Measurements from ENCODE around the gene FBXW7. TPM values are rescaled to one million over a fixed set of nuclear protein-coding genes. Genes with fewer than 3 reads are reported as not detected.

FBXW7 gene
- total and polyA plus RNA-seq, 2 of the 13 experiments (the other 11 are each of a cell fraction or from before 2014, with no cell fraction given), result 5.0 to 40.9 TPM

DNA sequence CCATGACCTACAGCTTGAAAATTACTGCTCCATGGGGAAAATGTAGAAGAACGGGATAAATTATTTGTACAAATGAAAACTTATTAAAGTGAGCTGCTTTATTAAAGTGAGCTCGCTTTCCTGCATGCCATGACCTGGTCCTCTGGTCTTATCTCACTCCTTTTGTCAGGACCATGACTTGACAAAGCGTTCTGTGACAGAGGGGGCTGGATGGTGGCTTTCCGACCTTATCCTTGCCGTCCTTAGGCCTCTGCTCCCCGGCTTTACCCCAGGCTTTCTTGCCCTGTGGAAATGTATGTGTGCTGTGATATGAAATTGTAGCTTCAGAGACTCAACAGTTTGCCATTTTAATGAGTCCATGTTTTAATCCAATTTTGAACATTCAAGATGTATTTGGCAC lies 44.0 kb upstream of the FBXW7 start:
- no peak overlapping the region for H3K27ac ChIP-seq (ENCODE audit: extremely low read length, insufficient read depth, low read length)
- H3K36me3 ChIP-seq (replicated peaks in 1 of 2; ENCODE audit: control insufficient read depth in 1 of 2, insufficient read depth in 2 of 2, low read length in 2 of 2), result no peaks in the 10 kb centered on the region
- in situ Hi-C loops (cut with HindIII; ENCODE audit: extremely low pct_ligation_motif_present, low pct_unique_long_range_greater_than_20kb), result no loop called here
- H3K27me3 ChIP-seq (ENCODE audit: control insufficient read depth in 1 of 2, insufficient read depth in 2 of 2, low read length in 2 of 2), result peaks cover 4 to 6% of the 10 kb centered on the region in 2 experiments; a peak in 2 of 5 replicates
- peak overlapping the region; percentile 66; the same call in 1 of the 2 replicates for H3K4me2 ChIP-seq (ENCODE audit: low read depth, low read length)
- no peaks in the 10 kb centered on the region for H3K9me3 ChIP-seq (ENCODE audit: low read length)
- H3K4me3 ChIP-seq (replicated peaks in 1 of 3; ENCODE audit: insufficient read depth in 1 of 3, low read depth in 2 of 3, low read length in 3 of 3), result no peak overlapping the region
- POLR2A ChIA-PET, result no interaction called here
- FAIRE-seq (no peak), DNase-seq (ENCODE audit: low spot score) (no peak), ATAC-seq (no peak)
- intact Hi-C loops (cut with micrococcal nuclease; ENCODE audit: unreplicated experiment), result no loop called here
- no peak overlapping the region for H3K9ac ChIP-seq (ENCODE audit: insufficient read depth, low read depth, low read length)
- H3K79me2 ChIP-seq (ENCODE audit: insufficient read depth, low read length), result no peaks in the 10 kb centered on the region
- H3K4me1 ChIP-seq (ENCODE audit: insufficient read depth, low read length), result peaks cover 39% of the 10 kb centered on the region
- no TSS peak for BruUV-seq (replicated peaks)
- WGBS (ENCODE audit: low lambda C conversion rate), result 35% methylated on average over 6 of the region's 6 CpGs
- CTCF ChIA-PET (ENCODE audit: low intra/inter-chr PET ratio, low total read pairs), result no interaction called here
- no peak for TF ChIP-seq BCL6 (CRISPR knock-in tag; IDR thresholded peaks at IDR 0.05)
- H4K20me1 ChIP-seq (ENCODE audit: insufficient read depth, low read length), result no peaks in the 10 kb centered on the region
- H2AFZ ChIP-seq (ENCODE audit: low read length), result no peak overlapping the region

GRCh38 chr4:152579107-152579764 lies 43.3 kb upstream of the FBXW7 start:
- 2% methylated on average over 11 of the region's 11 CpGs for WGBS (ENCODE audit: low lambda C conversion rate)
- Histone ChIP-seq H4K20me1 (ENCODE audit: insufficient read depth, low read length) (no peaks in the 10 kb centered on the region), H3K27me3 (ENCODE audit: control insufficient read depth in 1 of 2, insufficient read depth in 2 of 2, low read length in 2 of 2) (peaks cover 4 to 6% of the 10 kb centered on the region in 2 experiments; a peak in 2 of 5 replicates), H2AFZ (ENCODE audit: low read length) (no peak overlapping the region), H3K79me2 (ENCODE audit: insufficient read depth, low read length) (no peaks in the 10 kb centered on the region), H3K4me2 (ENCODE audit: low read depth, low read length) (peak overlapping the region; percentile 66), H3K36me3 (replicated peaks in 1 of 2; ENCODE audit: control insufficient read depth in 1 of 2, insufficient read depth in 2 of 2, low read length in 2 of 2) (no peaks in the 10 kb centered on the region), H3K9ac (ENCODE audit: insufficient read depth, low read depth, low read length) (no peak overlapping the region), H3K4me3 (replicated peaks in 1 of 3; ENCODE audit: insufficient read depth in 1 of 3, low read depth in 2 of 3, low read length in 3 of 3) (no peak overlapping the region), H3K4me1 (ENCODE audit: insufficient read depth, low read length) (peaks cover 33% of the 10 kb centered on the region), H3K9me3 (ENCODE audit: low read length) (no peaks in the 10 kb centered on the region), H3K27ac (ENCODE audit: extremely low read length, insufficient read depth, low read length) (no peak overlapping the region)
- peak; percentile 83 for ATAC-seq
- intact Hi-C loops (cut with micrococcal nuclease; ENCODE audit: unreplicated experiment), result no loop called here
- BruUV-seq (replicated peaks), result no TSS peak
- in situ Hi-C loops (cut with HindIII; ENCODE audit: extremely low pct_ligation_motif_present, low pct_unique_long_range_greater_than_20kb), result no loop called here
- FAIRE-seq, result peak; percentile 58
- ChIA-PET POLR2A (no interaction called here), CTCF (ENCODE audit: low intra/inter-chr PET ratio, low total read pairs) (no interaction called here)
- DNase-seq (ENCODE audit: low spot score), result no peak
- TF ChIP-seq ZNF468 (CRISPR knock-in tag; IDR thresholded peaks at IDR 0.05), result no peak
- peak; percentile 82 for TF ChIP-seq HNF4A (CRISPR knock-in tag; IDR thresholded peaks at IDR 0.05)
- TF ChIP-seq ZNF362 (CRISPR knock-in tag; IDR thresholded peaks at IDR 0.05; ENCODE audit: borderline replicate concordance), result no peak
- TF ChIP-seq, protein P1, sequence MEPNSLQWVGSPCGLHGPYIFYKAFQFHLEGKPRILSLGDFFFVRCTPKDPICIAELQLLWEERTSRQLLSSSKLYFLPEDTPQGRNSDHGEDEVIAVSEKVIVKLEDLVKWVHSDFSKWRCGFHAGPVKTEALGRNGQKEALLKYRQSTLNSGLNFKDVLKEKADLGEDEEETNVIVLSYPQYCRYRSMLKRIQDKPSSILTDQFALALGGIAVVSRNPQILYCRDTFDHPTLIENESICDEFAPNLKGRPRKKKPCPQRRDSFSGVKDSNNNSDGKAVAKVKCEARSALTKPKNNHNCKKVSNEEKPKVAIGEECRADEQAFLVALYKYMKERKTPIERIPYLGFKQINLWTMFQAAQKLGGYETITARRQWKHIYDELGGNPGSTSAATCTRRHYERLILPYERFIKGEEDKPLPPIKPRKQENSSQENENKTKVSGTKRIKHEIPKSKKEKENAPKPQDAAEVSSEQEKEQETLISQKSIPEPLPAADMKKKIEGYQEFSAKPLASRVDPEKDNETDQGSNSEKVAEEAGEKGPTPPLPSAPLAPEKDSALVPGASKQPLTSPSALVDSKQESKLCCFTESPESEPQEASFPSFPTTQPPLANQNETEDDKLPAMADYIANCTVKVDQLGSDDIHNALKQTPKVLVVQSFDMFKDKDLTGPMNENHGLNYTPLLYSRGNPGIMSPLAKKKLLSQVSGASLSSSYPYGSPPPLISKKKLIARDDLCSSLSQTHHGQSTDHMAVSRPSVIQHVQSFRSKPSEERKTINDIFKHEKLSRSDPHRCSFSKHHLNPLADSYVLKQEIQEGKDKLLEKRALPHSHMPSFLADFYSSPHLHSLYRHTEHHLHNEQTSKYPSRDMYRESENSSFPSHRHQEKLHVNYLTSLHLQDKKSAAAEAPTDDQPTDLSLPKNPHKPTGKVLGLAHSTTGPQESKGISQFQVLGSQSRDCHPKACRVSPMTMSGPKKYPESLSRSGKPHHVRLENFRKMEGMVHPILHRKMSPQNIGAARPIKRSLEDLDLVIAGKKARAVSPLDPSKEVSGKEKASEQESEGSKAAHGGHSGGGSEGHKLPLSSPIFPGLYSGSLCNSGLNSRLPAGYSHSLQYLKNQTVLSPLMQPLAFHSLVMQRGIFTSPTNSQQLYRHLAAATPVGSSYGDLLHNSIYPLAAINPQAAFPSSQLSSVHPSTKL (CRISPR knock-in tag; IDR thresholded peaks at IDR 0.05), result peak; percentile 35; the same call in 1 of the 2 replicates
- no peak for TF ChIP-seq TGIF2 (CRISPR knock-in tag; IDR thresholded peaks at IDR 0.05)
- no peak for TF ChIP-seq JUNB (CRISPR knock-in tag; IDR thresholded peaks at IDR 0.05; ENCODE audit: borderline replicate concordance)
- TF ChIP-seq CEBPG (CRISPR knock-in tag; IDR thresholded peaks at IDR 0.05), result peak; percentile 51
- TF ChIP-seq CEBPB (IDR thresholded peaks at IDR 0.05; ENCODE audit: borderline replicate concordance, low read depth, low read length), result peak; percentile 62; the same call in 1 of the 2 replicates
- TF ChIP-seq ZNF670 (CRISPR knock-in tag; IDR thresholded peaks at IDR 0.05; ENCODE audit: borderline replicate concordance), result no peak
- TF ChIP-seq ZNF549 (CRISPR knock-in tag; IDR thresholded peaks at IDR 0.05), result no peak
- TF ChIP-seq ZNF605 (CRISPR knock-in tag; IDR thresholded peaks at IDR 0.05), result no peak
- TF ChIP-seq, protein P2, sequence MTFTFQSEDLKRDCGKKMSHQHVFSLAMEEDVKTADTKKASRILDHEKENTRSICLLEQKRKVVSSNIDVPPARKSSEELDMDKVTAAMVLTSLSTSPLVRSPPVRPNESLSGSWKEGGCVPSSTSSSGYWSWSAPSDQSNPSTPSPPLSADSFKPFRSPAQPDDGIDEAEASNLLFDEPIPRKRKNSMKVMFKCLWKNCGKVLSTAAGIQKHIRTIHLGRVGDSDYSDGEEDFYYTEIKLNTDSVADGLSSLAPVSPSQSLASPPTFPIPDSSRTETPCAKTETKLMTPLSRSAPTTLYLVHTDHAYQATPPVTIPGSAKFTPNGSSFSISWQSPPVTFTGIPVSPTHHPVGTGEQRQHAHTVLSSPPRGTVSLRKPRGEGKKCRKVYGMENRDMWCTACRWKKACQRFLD (CRISPR knock-in tag; IDR thresholded peaks at IDR 0.05; ENCODE audit: borderline replicate concordance), result no peak

All from HepG2 (cell line).